Testis (tissue), 3 donors: ENCODE results near the gene CYTIP. TPM values are rescaled to one million over a fixed set of nuclear protein-coding genes. Genes with fewer than 3 reads are reported as not detected.

Experiments used
- DNase-seq: peaks from one replicate; pipeline ENCODE4 v3.0.0-alpha.2; 2019
- H3K27ac ChIP-seq, 2 donors: fragments of 200-600 bp; sonication (generic); one replicate each; pipeline ENCODE4 v1.5.1; 2019
- H3K27me3 ChIP-seq: fragments of 200-600 bp; sonication (generic); one replicate; pipeline ENCODE4 v1.5.1; 2019
- H3K36me3 ChIP-seq: fragments of 200-600 bp; sonication (generic); one replicate; pipeline ENCODE4 v1.5.1; 2017; ENCODE audit warnings: low read depth; ENCODE audit errors: missing control alignments
- H3K4me1 ChIP-seq: fragments of 200-600 bp; sonication (generic); one replicate; pipeline ENCODE4 v1.5.1; 2019
- H3K4me3 ChIP-seq, 2 donors: fragments of 200-600 bp; sonication (generic); one replicate each; pipeline ENCODE4 v1.5.1; 2017 to 2019
- H3K9me3 ChIP-seq: fragments of 200-600 bp; sonication (generic); one replicate; pipeline ENCODE4 v1.5.1; 2017
- POLR2A ChIP-seq: fragments of 450-650 bp; IDR thresholded peaks from one replicate; pipeline ENCODE4 v1.6.1; 2017; ENCODE audit warnings: antibody characterized with exemption, mild to moderate bottlenecking, moderate library complexity
- WGBS, 2 donors: methylation state at CpG; one replicate each; pipeline ENCODE4 v1.1.5; 2018; 5-methylcytosine and 5-hydroxymethylcytosine counted together
- intact Hi-C: fragments of 100-400 bp; cut with DNase I; formaldehyde crosslinking; loops from one replicate; pipeline ENCODE4 v1.15.1; 2023; ENCODE audit warnings: low total_unique reads
- polyA plus RNA-seq: library from polyadenylated mRNA; stranded (reverse); fragments of 350-450 nt; fragmentation: Illumina TruSeq; extraction: RNeasy Lipid Tissue Mini Kit (QIAGEN cat#74804); gene quantifications from one replicate; pipeline ENCODE4 v1.2.3, GENCODE V29; 2014; ENCODE audit warnings: low read depth, low replicate concordance; ENCODE audit not compliant: insufficient read depth
- total RNA-seq, 2 donors: library from RNA; depleted of rRNA; stranded (reverse); fragments of >200 nt; gene quantifications; one replicate each; pipeline ENCODE4 v1.2.3, GENCODE V29; 2016
- TF ChIP-seq, protein P1 (sequence below), 3 experiments: fragments of 450-650 bp in 2 of 3; fragments of 200-600 bp in 1 of 3; sonication (generic) in 1 of 3; IDR thresholded peaks; one replicate each; pipeline ENCODE4 v1.5.1; 2016 to 2019; ENCODE audit warnings: antibody characterized with exemption in 3 of 3, mild to moderate bottlenecking in 2 of 3, moderate library complexity in 1 of 3

Gene CYTIP
- total and polyA plus RNA-seq, 3 donors from 2014 or later = 3.9 to 9.1 (median 8.5) TPM

DNA sequence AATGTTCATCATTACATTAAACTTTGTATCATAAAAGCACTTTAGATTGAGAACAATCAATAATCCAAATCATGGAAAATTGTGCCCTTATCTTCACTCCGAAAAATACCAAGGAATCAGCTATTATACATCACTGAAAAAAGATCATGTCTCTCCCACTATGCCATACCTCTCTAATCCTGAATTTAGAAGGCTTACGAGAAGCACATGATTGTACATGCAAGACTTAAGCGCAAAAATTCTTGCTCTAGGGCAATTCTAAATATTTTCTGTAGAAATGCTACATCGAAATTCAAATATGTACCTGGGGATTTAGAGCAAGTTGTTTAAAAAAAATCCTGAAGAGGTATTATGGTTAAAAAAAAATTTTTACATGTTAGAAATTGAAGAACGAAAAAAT is 1.3 kb downstream of the CYTIP start:
- Histone ChIP-seq H3K4me1 (peaks cover 12% of the 10 kb centered on the region), H3K9me3 (no peaks in the 10 kb centered on the region), H3K36me3 (no peaks in the 10 kb centered on the region), H3K27me3 (no peaks in the 10 kb centered on the region), H3K27ac (no peak overlapping the region), H3K4me3 (no peak overlapping the region)
- TF ChIP-seq, protein P1, sequence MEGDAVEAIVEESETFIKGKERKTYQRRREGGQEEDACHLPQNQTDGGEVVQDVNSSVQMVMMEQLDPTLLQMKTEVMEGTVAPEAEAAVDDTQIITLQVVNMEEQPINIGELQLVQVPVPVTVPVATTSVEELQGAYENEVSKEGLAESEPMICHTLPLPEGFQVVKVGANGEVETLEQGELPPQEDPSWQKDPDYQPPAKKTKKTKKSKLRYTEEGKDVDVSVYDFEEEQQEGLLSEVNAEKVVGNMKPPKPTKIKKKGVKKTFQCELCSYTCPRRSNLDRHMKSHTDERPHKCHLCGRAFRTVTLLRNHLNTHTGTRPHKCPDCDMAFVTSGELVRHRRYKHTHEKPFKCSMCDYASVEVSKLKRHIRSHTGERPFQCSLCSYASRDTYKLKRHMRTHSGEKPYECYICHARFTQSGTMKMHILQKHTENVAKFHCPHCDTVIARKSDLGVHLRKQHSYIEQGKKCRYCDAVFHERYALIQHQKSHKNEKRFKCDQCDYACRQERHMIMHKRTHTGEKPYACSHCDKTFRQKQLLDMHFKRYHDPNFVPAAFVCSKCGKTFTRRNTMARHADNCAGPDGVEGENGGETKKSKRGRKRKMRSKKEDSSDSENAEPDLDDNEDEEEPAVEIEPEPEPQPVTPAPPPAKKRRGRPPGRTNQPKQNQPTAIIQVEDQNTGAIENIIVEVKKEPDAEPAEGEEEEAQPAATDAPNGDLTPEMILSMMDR (IDR thresholded peaks at IDR 0.05) = no peak
- TF ChIP-seq POLR2A = no peak
- intact Hi-C loops = no loop called here
- WGBS, 2 donors = 70 to 74% methylated on average over 5 of the region's 5 CpGs
- no peak for DNase-seq

GRCh38 chr2:157442191-157442590 is 1.7 kb downstream of the CYTIP start:
- H3K36me3 ChIP-seq = no peaks in the 10 kb centered on the region
- 68 to 75% methylated on average over 2 of the region's 2 CpGs for WGBS, 2 donors
- no peaks in the 10 kb centered on the region for H3K27me3 ChIP-seq
- peaks cover 12% of the 10 kb centered on the region for H3K4me1 ChIP-seq
- H3K27ac ChIP-seq = no peak overlapping the region
- intact Hi-C loops = no loop called here
- no peak overlapping the region for H3K4me3 ChIP-seq
- TF ChIP-seq POLR2A = no peak
- TF ChIP-seq, protein P1 (IDR thresholded peaks at IDR 0.05) = no peak
- no peaks in the 10 kb centered on the region for H3K9me3 ChIP-seq
- DNase-seq = no peak

- Histone ChIP-seq H3K4me1 (peaks cover 12% of the 10 kb centered on the region), H3K36me3 (no peaks in the 10 kb centered on the region), H3K27ac (no peak overlapping the region), H3K27me3 (no peaks in the 10 kb centered on the region), H3K9me3 (no peaks in the 10 kb centered on the region), H3K4me3 (no peak overlapping the region)
- intact Hi-C loops = no loop called here
- TF ChIP-seq, protein P1 (IDR thresholded peaks at IDR 0.05) = no peak
- TF ChIP-seq POLR2A = no peak
- 65 to 68% methylated on average over 2 of the region's 2 CpGs for WGBS, 2 donors
- DNase-seq = no peak
Measured at GRCh38 chr2:157441072-157441454, 2.8 kb downstream of the CYTIP start.

DNA sequence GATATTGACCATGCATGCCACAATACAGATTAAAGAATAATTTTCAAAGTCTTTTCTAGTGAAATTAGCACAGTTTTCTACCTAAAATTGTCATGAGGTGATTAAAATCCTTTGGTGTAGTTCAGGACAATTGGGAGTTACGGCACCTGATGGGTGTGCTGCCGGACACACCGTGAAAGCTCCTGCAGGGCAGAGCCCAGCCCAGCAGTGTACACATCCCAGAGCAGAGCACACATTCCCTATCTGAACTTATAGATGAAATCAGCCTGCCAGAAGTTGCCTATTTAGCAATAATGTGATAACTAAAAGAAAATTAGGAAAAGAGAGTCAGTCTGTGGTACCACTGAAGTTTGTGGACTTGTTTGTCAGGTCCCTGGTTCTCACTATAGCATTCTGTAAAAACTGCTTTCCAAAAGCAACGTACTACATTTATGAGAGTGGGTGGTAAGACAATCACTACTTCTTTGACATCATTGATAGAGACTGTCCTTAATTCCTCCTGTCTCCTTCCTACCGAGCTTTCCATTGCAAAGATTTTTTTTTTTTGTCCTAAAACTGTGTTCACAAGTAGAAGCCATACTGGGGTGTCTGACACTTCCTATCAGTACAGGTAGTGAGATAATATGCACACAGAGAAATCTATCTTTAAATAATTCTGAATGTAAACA is 3.4 kb downstream of the CYTIP start:
- Histone ChIP-seq H3K4me3 (no peak overlapping the region), H3K36me3 (no peaks in the 10 kb centered on the region), H3K4me1 (peaks cover 12% of the 10 kb centered on the region), H3K27ac (no peak overlapping the region), H3K9me3 (no peaks in the 10 kb centered on the region), H3K27me3 (no peaks in the 10 kb centered on the region)
- intact Hi-C loops = no loop called here
- 83% methylated on average over 5 of the region's 5 CpGs for WGBS, 2 donors
- TF ChIP-seq POLR2A = no peak
- TF ChIP-seq, protein P1 (IDR thresholded peaks at IDR 0.05) = no peak
- no peak for DNase-seq

- Histone ChIP-seq H3K36me3 (no peaks in the 10 kb centered on the region), H3K9me3 (no peaks in the 10 kb centered on the region), H3K27ac (no peak overlapping the region), H3K4me1 (peaks cover 12% of the 10 kb centered on the region), H3K27me3 (no peaks in the 10 kb centered on the region), H3K4me3 (no peak overlapping the region)
- intact Hi-C loops = no loop called here
- 70 to 76% methylated on average over 1 of the region's 1 CpG for WGBS, 2 donors
- DNase-seq = no peak
- TF ChIP-seq, protein P1 (IDR thresholded peaks at IDR 0.05) = no peak
- no peak for TF ChIP-seq POLR2A
Measured at GRCh38 chr2:157439824-157440186, 4.1 kb downstream of the CYTIP start.
